GM18498 (cell line): ENCODE data around the gene TWIST2.

Experiments used
- ATAC-seq: cut with Tn5 transposase; IDR thresholded peaks from one replicate; pipeline ENCODE4 v1.9.1; 2021; ENCODE audit warnings: mild to moderate bottlenecking, moderate library complexity; ENCODE audit not compliant: unreplicated experiment

TWIST2 gene

DNA sequence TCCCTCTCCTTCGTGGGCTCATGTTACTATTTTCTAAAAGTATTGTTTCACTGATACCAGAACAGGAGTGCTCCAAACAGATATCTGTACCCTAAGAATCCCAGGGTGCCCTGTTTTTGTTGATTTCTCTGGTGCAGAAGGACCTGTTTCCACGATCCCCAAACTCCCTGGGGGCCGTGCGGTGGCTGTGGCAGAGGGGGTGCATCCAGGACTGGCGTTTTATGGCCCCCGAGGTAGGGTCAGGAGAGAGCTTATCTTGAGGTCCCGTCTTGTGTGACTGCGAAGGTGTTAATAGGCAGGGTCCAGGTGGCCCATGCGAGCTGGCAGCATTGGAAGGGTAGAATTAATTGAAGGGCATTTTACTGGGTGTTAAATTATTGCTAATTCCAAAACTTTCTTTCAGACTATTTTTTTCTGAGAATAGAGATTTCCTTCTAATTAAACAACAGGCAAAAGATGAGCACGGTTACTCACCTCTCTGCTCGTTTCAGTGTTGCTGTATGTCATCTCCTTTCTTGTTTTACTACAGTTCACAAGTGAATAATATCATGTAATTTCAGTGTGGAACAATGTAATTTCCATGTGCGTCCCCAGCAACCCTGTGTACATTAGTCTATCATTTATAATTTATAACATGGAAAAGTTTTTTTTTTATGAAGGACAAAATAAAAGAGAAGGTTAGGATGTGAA, 8.2 kb downstream of the TWIST2 start:
- ATAC-seq: no peak

DNA sequence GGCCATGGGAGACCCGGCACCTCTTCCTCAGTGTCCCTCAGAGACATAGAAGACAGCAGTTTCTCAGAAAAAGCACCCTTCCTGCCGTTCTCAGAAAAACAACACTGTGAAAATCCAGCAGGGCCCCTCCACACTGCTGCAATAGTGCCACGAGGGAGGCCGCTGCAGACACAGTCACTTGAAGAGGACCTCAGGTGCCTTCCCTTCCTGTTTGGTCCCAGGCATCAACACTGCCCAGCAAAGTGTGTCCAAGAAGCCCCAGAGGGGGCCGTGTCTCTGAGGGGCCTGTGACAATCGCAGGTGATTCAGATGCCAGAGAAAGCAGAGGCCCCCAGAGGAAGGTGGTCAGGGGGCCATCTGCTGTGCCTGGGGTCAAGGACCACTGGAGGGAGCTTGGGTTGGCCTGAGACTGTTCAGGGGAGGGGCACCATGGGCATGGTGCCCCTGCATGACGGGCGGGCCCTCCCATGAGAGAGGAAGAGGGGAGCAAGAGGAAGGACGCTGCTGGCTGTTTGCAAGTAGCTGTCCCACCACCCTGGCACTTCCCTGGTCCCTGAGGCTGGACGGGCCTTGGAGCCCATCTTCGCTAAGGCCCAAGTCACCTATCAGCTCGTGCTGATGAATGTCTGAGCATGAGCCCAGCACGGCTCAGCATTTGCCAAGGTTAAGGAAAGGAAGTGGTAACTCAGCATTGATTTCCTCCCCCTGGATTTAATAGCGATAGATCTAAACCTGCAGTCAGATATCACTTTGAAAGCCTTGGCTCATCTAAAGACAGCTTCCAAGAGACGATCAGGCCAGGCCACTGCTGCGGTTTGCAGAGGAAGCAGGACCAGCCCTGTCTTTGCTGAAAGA, 9.1 kb downstream of the TWIST2 start:
- no peak for ATAC-seq

DNA sequence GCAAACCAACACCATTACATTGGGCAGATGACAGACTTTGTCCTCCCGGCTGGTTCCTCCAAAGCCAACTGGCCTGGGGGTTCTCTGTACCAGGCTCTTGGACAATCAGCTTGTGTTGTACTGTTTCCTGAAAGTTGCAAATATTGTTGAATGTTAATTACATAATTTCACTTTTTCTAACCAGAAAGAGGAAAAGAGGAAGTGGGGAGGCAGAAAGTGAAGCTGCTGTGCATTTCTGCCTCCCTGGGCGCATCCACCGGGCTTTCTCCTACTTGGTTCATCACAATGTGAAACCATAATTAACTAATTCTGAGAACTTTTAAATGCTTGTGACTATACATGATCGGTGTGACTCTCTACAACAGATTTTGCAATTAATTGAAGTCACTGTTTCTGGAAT, 10.1 kb downstream of the TWIST2 start:
- no peak for ATAC-seq

DNA sequence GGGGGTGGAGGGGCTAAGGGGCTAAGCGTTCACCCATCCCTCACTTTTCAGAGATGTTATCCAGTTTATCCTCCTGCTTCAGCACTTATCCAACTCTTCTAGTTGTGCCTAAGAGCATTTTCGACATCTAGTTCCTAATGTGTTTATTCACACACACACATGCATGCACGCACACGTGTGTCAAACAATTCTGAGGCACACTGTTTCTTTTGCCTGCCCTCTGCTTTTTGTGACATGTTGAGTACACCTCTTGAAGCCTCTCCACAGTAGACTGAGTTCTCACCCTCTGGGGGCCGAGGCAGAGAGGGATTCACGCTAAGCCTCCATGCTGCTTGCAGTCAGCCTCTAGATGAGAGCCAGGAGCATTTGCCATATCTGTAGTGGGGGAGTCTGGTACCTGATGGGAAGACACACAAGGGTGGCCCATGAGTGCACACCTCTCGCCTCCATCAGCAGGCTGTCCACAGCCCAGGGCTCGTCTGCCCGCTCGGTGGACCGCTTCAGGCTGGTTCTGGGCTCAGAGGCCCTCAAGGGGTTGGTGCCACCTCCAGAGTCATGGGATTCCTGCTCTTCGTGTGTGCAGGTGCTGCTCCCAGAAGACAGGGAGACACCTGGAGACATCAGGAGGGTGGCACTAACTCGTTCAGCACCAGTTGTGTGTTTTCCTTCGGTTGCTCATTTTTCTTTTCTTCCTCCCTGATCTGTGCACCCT, 11.9 kb downstream of the TWIST2 start:
- no peak for ATAC-seq

DNA sequence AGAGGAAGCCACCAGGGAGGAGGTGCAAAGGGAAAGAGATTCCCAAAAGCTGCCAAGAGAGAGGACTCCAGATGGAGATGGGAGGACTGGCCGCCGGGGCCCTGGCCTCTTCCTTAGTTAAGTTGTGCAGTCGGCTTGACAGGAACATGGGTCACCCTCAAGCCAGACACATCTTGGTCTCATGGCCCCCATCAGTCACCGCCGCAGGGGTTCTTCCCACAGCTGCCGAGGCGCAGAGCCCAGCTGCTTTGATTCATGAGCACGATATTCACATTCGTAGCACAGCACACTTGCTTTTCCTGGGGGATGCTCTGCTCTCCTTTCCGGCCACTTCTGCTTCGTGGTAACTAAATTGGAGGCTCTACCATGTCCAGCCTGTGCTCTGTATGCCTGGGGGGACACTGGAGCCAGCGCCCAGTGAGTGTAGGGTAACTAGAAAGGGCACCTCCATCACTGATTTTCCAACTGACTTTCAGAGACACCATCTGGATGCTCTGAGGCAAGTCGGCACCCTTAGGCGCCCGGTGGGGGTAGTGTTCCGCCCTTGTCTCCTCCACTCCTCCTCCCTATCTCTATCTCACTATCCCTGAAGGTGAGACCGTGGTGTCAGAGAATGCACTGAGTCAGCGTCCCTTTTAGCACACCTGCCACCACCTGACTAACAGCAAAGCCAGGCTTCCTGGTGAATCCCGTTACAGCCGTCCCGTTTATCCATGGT, 13.3 kb downstream of the TWIST2 start:
- no peak for ATAC-seq

DNA sequence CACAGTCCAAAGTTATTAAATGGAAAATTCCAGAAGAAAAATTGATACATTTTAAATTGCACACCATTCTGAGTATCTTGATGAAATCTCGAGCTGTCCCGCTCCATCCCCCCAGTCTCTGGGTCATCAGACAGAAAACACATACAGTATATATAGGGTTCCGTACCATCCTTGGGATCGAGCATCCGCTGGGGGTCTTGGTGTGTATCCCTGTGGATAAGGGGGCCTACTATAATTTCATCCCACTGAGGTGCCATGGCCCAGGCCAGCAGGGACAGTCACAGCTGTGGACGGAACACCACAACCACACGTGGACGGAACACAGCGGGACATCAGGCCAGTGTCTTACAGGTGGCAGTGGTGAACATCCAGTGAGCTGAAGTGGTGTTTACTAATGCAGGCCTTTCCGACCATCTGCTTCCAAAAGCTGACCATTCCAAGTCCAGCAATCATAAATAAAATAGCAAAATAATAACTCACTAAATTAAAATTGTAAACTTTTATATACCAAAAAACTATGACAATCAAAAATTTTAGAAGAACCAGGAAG, 14.0 kb downstream of the TWIST2 start:
- no peak for ATAC-seq

DNA sequence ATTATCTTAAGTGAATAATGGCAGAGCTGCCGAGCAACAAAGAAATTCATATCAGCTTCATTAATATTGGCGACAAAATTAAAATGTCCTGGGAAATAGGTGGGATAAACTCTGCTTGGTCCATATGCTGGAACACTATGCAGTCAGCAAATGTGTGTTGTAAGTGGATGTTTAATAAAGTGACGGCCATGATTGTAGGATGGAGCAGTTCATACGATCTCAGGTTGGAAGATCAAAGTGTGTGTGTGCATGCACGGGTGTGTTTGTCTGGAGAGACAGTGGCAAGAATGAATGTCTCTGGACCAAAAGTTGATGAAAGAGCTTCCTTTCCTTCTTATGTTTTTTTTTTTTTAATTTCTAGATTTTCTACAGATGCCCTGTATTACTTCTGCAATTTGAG, 14.8 kb downstream of the TWIST2 start:
- ATAC-seq: no peak

DNA sequence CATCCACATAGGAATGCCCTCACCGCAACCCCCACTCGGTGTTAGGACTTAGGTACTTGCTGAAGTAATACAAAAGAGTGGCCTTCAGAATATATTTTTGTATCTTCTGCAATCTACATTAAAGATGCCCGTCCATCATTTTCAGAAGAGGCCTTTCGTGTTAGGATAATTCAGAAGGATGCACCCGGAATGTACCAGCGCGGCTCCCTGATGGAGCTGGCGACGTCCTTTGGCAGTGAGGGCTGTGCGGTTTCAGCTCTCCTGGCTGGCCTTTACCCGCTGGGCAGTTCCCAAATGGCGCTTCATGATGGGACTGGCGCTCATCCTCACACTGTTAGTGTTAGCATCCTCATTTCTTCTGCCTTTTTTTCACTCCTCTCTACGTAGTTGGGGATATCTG, 15.3 kb downstream of the TWIST2 start:
- ATAC-seq: no peak

DNA sequence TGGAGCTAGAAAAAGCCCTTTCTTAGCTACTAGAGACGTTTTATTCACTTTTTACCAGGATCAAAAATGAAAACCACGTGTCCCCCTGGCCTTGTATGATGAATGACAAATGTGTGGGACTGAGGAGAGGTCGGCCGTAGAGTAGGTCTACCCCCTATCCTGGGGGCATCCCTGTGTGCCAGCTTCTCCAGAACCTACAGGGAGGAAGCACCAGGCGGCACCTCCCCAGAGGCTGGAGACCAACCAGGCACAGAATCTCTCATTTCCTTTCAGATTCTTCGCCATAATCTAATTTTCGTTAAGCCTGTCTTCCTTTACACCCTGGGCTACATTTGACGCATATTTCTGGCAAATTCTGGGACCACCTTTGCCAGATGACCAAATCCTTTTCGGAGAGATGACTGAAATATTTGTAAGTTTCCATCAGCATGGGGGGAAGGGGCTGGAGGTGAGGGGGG, 15.9 kb downstream of the TWIST2 start:
- no peak for ATAC-seq

DNA sequence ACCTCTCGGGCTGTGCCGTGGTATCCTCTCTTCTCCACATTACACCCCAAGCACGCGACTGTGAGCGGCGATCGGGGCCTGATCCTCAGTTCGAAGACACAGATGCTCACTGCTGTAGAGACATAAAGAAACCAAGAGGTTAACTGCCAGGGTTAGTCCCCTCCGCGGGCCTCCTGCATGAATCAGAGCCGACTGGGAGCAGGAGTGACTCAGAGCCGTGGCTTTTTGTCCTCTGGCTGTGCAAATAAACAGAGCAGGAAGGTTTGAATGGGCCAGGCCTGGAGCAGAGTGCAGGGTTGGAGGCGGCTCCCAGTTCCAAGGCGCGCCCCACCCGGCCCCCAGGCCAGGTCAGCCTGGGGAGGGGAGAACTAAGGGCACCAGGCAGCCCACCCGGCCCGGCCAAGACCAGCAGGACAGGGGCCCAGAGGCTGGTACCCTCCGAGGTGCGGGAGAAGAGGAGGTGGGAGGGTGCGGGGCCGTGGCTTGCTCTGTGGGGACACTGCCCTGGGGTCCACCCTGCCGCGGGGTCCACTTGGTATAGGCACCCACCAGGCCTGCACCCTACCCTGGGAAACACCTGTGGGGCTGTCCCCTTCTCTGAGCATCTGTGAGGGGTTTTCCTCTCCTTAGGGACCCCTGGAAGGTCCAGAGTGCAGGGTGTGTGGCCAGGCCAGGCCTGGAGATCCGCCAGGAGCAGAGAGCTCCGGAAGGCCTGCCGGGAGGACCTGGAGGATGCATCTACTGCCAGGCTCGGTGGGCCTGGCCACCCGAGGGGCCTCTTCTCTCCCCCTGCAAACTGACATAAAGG, 16.5 kb downstream of the TWIST2 start:
- ATAC-seq: no peak

DNA sequence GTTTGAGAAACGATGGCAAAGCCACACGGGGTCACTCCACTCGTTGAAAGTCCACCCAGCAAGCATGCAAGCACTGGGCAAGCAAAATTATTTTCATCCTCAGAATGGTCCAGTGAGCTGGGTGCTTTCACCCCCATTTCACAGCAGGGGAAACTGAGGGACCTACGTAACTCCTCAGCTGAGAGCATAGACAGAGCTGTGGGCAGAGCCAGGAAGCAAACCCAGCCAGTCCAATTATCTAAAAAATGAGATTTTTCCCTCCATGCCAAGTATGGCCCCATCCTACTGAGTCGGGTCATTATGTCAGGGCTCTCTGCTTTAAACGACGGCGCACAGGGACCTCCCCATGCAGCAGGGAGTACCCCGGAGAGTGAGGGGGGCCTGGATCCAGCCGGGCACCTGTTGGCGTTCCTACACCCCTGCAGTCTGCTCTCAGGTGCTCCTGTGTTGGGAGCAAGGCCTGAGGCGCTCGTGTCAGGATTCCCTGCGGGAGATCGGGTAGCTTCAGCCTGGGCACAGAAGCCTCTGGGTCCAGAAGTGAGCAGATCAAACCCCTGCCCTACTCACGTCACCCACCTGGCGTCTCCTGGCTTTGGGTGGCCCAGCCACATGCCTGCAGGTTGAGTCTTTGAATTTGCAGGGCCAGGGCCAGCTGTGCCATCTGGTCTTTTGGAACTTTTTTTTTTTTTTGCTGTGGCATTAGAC, 17.3 kb downstream of the TWIST2 start:
- ATAC-seq: no peak

DNA sequence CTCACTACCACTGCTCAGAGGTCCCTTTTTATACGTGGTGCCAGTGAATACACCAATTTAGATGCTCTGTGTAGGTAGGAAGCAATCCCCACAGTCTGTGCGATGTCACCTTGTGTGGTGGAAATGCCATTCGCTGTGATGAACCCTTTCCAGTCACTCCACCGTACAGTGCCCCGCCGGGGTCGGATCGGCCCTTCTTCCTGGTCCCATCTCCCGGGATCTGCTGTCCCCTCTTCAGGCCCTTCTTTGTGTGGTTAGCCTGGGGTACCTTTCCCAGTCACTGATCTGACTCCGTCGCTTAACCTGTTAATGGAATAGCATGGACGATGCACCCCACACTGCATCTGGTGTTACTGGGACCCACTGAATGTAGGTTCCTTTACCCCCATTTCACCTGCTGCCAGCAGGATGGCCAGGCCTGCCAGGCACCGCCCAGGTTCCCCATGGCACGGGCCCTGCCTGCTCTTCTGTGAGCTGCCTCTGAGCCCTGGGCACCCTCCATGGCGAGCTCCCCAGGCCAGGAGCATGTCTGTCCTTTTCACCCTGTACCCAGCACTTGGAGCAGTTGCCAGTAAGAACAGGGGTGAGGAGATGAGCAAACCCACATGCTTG, 18.0 kb downstream of the TWIST2 start:
- ATAC-seq: no peak

DNA sequence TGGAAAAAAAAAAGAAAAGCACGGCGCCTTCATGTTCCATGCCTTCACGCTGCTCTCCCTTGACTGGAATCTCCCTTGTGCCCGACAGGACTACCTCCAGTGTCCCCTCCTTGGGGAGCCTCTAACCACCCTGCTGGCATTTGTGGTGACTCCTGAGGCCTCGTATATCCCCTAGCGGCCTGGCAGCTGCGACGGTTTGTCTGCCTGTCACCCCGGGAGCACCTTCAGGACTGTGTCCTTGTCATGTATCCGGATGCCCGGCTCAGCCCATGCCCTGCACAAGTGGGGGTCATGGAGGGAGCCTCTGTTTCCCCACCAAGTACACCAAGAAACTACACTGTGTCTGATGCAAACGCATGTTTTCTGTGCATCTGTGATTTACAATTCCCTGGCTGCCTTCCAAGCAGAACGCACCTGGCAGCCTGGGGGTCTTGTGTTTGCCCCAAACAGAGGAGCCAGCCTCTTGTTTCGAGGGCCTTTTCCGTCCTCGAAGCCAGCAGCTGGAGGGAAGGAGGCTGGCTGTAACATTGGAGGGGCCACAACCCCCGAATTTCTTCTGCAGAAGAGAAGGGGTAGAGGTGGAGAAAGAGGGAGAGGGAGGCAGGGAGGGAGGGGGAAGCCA, 18.9 kb downstream of the TWIST2 start:
- ATAC-seq: no peak

DNA sequence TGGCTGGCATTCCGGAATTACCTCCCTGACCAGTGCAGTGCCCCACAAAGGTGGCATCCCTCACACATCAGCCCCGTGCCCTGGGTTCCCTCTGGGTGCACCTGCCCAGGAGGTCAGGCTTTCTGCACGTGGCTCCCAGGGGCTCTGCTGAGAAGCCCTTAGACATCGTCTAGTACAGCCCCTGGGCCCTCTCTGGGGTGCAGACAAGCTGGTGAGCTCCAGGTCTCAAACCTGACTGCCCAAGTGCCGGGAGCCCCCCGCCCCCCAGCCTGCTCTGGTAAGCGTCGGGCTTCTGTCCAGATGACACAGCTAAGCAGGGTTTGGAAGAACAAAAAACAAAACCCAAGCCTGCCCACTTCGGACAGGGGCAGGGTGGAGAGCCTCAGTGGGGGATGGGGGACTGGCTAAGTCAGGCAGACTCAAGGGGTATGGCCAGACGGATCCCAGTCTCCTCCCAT, 20.2 kb downstream of the TWIST2 start:
- no peak for ATAC-seq

DNA sequence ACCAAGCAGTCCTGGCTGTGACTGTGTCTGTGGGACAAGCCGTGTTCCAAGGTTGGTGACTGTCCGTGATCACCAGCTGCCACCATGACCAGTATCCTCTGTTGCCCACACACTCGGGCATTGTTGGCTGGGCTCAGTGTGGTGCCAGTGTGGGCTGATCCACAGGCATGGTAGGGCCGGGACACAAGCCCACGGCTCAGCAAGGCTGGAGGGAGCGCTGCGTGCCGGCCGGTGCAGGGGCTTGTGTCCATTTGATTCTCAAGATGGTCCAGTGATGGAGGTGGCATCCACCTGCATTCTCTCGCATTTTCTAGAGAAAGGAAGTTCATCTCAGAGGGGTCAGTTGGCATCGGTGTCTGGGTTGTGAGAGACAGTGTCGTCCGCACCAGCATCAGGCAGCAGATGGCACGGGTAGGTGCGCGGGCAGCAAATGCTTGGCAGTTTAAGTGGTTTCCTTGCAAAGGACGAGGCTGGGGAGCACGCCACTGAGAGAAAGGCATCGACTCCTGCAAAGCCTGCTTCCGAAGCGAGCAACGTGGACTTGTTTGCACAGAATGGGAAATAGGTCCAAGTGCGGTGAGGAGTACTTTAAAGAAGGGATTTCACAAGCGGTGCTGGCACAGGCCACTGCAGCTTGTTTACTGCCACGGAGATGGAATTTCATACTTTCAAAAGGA, 20.9 kb downstream of the TWIST2 start:
- ATAC-seq: no peak

DNA sequence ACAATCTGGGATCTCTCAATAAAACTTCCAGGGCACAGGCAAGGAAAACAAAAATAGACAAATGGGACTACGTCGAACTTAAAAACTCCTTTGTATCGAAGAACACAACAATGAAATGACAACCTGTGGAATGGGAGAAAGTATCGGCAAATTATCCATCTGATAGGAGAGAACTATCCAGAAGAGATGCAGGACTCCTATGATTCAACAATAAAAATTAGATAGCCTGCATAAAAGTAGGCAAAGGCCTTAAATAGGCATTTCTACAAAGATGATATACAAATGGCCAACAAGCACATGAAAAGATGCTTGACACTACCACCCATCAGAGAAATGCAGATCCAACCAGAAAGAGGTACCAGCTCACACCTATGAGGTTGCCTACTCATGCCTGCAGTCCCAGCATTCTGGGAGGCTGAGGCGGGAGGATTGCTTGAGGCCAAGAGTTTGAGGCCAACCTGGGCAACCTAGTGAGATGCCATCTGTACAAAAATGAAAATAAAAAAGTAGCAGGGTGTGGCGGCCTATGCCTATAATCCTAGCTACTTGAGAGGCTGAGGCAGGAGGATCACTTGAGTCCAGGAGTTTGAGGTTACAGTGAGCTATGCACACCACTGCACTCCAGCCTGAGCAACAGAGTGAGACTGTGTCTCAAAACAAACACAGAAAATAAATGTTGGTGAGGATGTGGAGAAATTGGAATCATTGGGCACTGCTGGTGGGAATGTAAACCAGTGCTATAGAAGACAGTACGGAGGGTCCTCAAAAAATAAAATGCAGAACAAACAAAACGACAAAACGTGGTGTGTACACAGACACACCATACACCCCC, 21.6 kb downstream of the TWIST2 start:
- no peak for ATAC-seq

DNA sequence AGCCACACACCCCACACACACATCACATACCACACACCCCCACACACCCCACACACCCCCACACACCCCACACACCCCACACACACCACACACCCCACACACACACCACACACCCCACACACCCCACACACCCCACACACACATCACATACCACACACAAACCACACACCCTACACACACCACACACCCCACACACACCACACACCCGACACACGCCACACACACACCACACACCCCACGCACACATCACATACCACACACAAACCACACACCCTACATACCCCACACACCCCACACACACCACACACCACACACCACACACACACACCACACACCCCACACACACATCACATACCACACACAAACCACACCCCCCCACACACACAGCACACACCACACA, 22.4 kb downstream of the TWIST2 start:
- ATAC-seq: no peak
